Measurements from ENCODE around the gene SLC7A6. TPM values are rescaled to one million over a fixed set of nuclear protein-coding genes. Genes with fewer than 3 reads are reported as not detected.

The SLC7A6 gene
- 100 to 1,000 TPM in 1 of 2 donors, 10 to 100 TPM in 1; 56.2 to 111 TPM for total RNA-seq

DNA sequence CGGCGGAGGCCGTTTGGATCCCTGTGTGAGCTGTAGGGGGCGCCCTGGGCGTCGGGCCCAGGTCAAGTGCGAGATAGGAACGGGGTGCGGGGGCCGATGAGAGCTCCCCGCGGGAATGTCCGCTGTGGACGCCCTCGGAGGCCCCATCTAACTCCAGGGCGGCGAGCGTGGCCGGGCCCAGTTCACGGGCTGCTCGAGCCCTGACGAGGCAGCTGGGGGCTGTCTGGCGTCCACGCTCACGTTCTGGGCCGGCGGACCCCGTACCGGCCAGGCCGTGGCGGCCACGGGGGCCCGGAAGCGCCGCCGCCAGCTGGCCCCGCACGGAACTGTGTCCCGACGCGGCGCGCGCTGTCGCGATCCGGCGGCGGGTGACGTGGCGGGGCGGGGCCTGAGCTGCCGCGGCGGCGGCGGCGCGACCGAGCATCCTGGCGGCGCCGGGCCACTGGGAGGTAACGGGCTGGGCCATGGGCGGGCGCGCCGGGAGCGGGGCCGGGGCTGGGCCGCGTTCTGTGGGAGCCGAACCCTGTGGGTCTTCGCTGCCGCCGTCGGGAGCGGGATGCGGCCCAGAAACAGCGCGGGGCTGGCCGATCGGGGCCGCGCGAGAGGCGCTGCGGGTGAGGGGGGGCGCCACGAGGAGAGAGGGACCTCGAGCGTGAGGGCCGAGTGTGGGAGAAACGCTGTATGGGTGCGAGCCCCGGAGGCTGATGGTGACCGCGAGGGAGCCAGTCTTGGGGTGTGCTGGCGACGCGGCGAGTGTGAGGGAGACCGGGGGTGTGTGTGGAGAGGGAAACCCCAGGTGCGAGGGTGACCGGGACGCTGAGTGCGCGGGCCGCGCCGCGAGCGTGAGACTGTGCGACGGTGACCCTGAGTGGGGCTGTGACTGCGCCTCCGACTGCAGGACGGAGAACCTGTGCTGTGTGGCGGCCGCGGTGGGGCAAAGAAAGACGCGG lies at the start of gene SLC7A6:
Gene SLC7A6, plus strand, starts transcription at position 399 of the 950 bp plus-strand sequence. CDS start 10,201 bp downstream, outside the sequence.
- peak; percentile 89 to 94 for ATAC-seq
- H3K4me1 Mint-ChIP-seq (ENCODE audit: low read depth in 2 of 2): peaks cover 27 to 31% of the 10 kb centered on the region in 2 donors
- DNase-seq (ENCODE audit: low spot score): peak; percentile 89
- peaks cover 5% of the 10 kb centered on the region for H3K36me3 Mint-ChIP-seq
- H3K9me3 Mint-ChIP-seq: no peaks in the 10 kb centered on the region
- no peaks in the 10 kb centered on the region for H3K27me3 Mint-ChIP-seq
- H3K27ac Mint-ChIP-seq: peak within 1 kb of the TSS; percentile 86 to 91
- H3K4me3 Mint-ChIP-seq: peak within 1 kb of the TSS; percentile 92

DNA sequence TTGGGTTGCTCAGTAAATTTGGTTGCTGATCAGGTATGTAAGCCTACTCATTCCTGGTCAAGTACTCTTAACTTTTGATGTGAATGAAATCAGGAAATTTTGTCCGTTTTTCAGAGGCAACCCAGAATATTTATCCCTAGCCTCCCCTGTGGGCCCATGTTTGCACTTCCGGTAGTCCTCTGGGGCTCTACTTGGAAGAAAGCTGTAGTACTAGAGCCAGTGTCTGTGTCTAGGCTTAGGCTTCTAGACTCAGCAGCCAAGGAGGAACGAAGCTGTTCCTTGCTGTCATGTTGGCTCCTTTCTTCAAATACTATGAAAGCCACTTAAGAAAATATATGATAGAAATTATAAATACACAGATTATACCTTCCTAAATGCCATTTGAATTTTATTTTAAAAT lies 49.6 kb upstream of the SLC7A6 start:
- no peak overlapping the region for H3K4me3 Mint-ChIP-seq
- peaks cover 12 to 15% of the 10 kb centered on the region in 2 donors for H3K4me1 Mint-ChIP-seq (ENCODE audit: low read depth in 2 of 2)
- no peak for ATAC-seq
- H3K9me3 Mint-ChIP-seq: no peaks in the 10 kb centered on the region
- no peaks in the 10 kb centered on the region for H3K27me3 Mint-ChIP-seq
- peaks cover 5% of the 10 kb centered on the region for H3K36me3 Mint-ChIP-seq
- peak overlapping the region; percentile 24 to 28 for H3K27ac Mint-ChIP-seq
- no peak for DNase-seq (ENCODE audit: low spot score)

DNA sequence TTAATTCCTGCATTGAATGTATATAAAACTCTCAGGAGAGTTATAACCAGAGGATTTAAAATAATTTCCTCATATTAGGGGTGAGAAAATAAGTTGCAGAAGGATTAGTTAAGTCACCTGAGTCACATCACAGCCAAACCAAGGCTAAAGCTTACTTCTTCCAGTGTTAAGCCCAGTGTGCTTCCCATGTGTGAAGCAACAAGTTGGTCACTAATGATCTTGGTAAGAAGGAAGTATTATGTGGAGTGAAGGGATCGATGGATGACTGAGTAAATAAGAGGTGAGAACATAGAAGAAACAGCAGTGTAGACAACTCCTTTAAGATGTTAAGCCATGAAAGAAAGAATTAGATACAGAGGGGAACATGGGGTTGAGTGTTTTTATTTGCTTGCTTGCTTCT lies 49.0 kb upstream of the SLC7A6 start:
- H3K4me1 Mint-ChIP-seq (ENCODE audit: low read depth in 2 of 2): peaks cover 12 to 20% of the 10 kb centered on the region in 2 donors
- no peaks in the 10 kb centered on the region for H3K27me3 Mint-ChIP-seq
- peaks cover 5% of the 10 kb centered on the region for H3K36me3 Mint-ChIP-seq
- H3K4me3 Mint-ChIP-seq: no peak overlapping the region
- peak overlapping the region; percentile 6 to 28 for H3K27ac Mint-ChIP-seq
- no peaks in the 10 kb centered on the region for H3K9me3 Mint-ChIP-seq
- DNase-seq (ENCODE audit: low spot score) (no peak), ATAC-seq (no peak)

DNA sequence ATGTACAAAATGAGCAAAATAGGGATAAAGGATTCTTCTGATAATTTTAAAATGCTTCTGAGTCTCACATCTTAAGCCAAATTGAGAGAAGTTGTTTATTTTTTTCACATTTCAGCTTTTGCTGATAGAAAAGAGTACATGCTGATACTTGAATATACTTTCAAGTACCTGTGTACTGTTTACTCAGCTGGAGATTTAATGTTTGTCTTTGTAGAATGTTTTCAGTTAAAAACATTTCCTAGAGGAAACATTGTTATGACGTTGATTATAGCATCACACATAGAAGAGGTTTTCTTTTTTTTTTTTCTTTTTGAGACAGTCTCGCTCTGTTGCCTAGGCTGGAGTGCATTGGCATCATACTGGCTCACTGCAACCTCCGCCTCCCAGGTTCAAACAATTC lies 48.1 kb upstream of the SLC7A6 start:
- ATAC-seq: no peak
- peaks cover 9% of the 10 kb centered on the region for H3K36me3 Mint-ChIP-seq
- H3K9me3 Mint-ChIP-seq: no peaks in the 10 kb centered on the region
- DNase-seq (ENCODE audit: low spot score): no peak
- H3K27ac Mint-ChIP-seq: peak overlapping the region; percentile 6 to 28
- H3K27me3 Mint-ChIP-seq: no peaks in the 10 kb centered on the region
- H3K4me3 Mint-ChIP-seq: no peak overlapping the region
- peaks cover 12 to 17% of the 10 kb centered on the region in 2 donors for H3K4me1 Mint-ChIP-seq (ENCODE audit: low read depth in 2 of 2)

DNA sequence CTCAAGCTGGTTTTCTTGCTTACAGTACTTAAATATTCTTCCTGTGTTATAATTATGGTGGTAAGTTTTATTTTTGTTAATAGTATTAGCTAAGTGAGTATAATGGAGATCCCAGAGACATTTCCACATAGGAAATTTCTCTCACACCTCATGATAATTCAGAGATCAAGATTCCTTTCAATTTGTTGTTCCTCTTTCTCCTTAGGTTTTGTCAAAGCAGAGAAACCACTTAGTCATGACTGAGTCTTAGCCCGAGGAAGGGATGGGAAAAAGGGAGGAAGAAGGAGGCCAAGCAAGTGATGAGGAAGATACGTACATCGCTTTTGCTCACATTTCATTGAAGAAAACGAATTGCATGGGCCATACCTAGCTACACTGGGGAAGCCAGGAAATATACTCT lies 46.8 kb upstream of the SLC7A6 start:
- Mint-ChIP-seq H3K4me1 (ENCODE audit: low read depth in 2 of 2) (peaks cover 5 to 14% of the 10 kb centered on the region in 2 donors), H3K4me3 (no peak overlapping the region), H3K9me3 (no peaks in the 10 kb centered on the region), H3K27me3 (no peaks in the 10 kb centered on the region), H3K27ac (peak overlapping the region in 1 of 2 donors; percentile 63), H3K36me3 (peaks cover 15% of the 10 kb centered on the region)
- DNase-seq (ENCODE audit: low spot score) (no peak), ATAC-seq (no peak)

DNA sequence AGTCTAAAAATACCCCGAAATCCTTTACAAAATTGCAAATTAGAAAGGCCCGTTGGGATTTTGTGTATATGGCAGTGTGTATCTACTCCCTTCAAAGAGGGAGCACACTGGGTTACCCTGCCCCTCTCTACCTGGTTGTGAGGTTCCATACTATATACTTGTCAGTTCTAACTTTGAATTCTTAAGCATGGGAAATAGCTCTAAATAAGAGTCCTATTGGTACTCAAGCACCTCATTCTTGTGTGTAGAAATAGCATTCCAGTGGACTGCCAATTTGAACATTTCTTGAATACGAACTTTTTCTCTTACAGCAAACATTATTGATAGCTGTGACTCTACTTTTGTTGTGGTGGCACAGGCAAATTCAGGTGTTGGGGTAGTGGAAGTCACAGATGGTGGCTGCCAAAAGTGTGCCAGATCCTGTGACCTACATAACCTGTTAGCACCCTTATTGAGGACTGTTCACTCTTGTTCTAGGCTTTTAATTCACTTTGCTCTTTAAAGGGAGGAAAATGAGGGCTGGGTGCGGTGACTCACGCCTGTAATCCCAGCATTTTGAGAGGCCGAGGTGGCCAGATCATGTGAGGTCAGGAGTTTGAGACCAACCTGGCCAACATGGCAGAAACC lies 44.5 kb upstream of the SLC7A6 start:
- Mint-ChIP-seq H3K27me3 (no peaks in the 10 kb centered on the region), H3K4me3 (no peak overlapping the region), H3K9me3 (no peaks in the 10 kb centered on the region), H3K36me3 (peaks cover 15% of the 10 kb centered on the region), H3K27ac (peak overlapping the region in 1 of 2 donors; percentile 54), H3K4me1 (ENCODE audit: low read depth in 2 of 2) (peaks cover 5 to 14% of the 10 kb centered on the region in 2 donors)
- ATAC-seq: no peak
- no peak for DNase-seq (ENCODE audit: low spot score)

DNA sequence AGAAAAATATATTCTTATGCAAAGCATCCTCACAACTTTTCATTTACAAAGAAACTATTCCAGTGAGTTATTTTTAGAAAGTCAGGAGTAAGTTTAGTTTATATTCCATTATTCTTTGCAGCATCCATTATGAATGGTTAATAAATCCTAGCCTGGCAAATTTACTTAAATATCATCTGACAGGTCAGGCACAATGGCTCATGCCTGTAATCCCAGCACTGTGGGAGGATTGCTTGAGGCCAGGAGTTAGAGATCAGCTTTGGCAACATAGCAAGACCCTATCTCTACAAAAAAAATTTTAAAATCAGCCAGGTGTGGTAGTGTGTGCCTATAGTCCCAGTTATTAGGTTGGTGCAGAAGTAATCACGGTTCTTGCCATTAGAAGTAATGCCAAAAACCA lies 41.3 kb upstream of the SLC7A6 start:
- ATAC-seq: no peak
- H3K9me3 Mint-ChIP-seq: no peaks in the 10 kb centered on the region
- no peak overlapping the region for H3K4me3 Mint-ChIP-seq
- peaks cover 10% of the 10 kb centered on the region for H3K36me3 Mint-ChIP-seq
- no peaks in the 10 kb centered on the region for H3K27me3 Mint-ChIP-seq
- DNase-seq (ENCODE audit: low spot score): no peak
- peaks cover 12 to 14% of the 10 kb centered on the region in 2 donors for H3K4me1 Mint-ChIP-seq (ENCODE audit: low read depth in 2 of 2)
- no peak overlapping the region for H3K27ac Mint-ChIP-seq

DNA sequence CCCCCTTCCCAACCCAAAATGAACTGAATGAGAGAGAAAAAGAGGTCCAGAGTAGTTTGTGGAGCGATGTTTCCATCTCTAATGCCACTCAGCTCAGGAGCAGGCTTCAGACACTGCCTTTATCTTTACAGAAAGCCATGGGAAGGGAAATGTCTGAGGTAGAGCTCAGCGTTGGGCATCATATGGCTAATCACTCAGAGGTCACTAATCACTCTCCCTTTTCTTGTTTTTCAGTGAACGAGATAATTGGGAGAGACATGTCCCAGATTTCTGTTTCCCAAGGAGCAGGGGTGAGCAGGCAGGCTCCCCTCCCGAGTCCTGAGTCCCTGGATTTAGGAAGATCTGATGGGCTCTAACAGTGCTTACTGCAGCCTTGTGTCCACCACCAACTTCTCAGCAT lies 38.2 kb upstream of the SLC7A6 start:
- no peaks in the 10 kb centered on the region for H3K9me3 Mint-ChIP-seq
- no peak for DNase-seq (ENCODE audit: low spot score)
- H3K4me3 Mint-ChIP-seq: no peak overlapping the region
- no peaks in the 10 kb centered on the region for H3K27me3 Mint-ChIP-seq
- peak overlapping the region; percentile 71 to 80 for H3K27ac Mint-ChIP-seq
- H3K4me1 Mint-ChIP-seq (ENCODE audit: low read depth in 2 of 2): peaks cover 12 to 20% of the 10 kb centered on the region in 2 donors
- peaks cover 7% of the 10 kb centered on the region for H3K36me3 Mint-ChIP-seq
- no peak for ATAC-seq

DNA sequence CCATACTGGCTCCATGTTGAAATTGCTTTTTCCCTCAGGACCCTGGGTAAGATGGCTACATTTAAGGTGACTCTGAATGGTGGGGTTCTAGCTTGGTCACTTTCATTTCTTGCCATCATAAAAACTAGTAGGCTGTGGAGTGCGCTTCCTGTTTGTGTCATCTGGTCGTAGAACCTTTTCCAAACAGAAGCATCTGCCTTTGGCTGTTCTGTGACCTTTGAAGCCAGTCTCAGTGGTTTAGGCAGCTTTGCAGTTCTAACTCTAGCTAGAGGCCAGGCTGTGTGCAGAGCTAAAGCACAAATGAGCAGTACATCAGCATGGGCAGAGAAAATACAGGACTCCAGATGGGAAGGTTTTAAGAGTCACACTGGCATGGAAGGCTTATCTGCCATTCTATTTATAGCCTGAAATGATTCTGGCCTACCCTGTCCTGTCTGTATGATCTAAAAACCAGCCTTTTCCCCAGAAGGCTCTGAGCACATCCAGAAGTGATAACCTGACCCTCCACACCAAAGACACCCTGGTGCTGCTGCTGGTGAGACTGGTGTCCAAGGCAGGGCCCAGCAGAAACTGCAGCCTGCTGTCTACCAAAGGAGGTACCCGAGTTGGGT lies 37.0 kb upstream of the SLC7A6 start:
- Mint-ChIP-seq H3K9me3 (no peaks in the 10 kb centered on the region), H3K27ac (peak overlapping the region; percentile 71 to 80), H3K36me3 (no peaks in the 10 kb centered on the region), H3K4me1 (ENCODE audit: low read depth in 2 of 2) (peaks cover 12 to 20% of the 10 kb centered on the region in 2 donors), H3K27me3 (no peaks in the 10 kb centered on the region), H3K4me3 (no peak overlapping the region)
- peak in 1 of 2 donors; percentile 36 for ATAC-seq
- DNase-seq (ENCODE audit: low spot score): no peak

DNA sequence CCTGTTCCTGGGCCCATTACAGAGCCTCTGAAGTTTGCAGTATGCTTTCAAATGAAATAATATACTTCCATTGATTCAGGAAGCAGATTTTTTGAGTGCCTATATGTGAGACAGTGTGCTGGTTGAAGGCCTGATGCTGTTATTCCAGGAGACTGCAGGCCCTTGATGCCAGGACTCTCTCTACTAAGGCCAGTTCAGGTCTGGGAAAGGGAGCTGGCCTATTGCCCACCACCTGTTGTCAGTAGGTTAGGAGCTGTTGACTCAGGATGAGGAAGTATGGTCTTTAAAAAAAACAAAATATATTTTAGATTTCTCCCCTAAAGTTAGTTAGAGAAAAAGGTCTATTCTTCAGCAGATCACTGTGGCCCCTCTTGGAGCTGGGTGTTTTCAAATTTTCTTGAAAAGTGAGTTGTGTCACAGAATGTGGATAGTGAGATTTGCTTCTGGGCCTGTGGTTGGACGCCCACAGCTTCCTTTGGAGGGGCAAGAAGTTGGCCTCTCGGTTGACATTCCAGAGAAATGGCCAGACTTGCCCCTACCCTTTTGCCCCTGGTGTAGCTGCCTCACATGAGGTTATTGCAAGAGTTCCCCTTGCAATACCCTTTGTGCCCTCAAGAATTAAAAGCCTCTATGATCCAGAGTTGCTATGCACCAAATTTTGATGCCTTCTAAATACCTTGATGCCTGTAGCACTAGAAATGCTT lies 36.3 kb upstream of the SLC7A6 start:
- Mint-ChIP-seq H3K9me3 (no peaks in the 10 kb centered on the region), H3K27ac (peak overlapping the region; percentile 71 to 80), H3K36me3 (no peaks in the 10 kb centered on the region), H3K4me1 (ENCODE audit: low read depth in 2 of 2) (peaks cover 12 to 20% of the 10 kb centered on the region in 2 donors), H3K4me3 (peak overlapping the region; percentile 25), H3K27me3 (no peaks in the 10 kb centered on the region)
- DNase-seq (ENCODE audit: low spot score) (no peak), ATAC-seq (no peak)

DNA sequence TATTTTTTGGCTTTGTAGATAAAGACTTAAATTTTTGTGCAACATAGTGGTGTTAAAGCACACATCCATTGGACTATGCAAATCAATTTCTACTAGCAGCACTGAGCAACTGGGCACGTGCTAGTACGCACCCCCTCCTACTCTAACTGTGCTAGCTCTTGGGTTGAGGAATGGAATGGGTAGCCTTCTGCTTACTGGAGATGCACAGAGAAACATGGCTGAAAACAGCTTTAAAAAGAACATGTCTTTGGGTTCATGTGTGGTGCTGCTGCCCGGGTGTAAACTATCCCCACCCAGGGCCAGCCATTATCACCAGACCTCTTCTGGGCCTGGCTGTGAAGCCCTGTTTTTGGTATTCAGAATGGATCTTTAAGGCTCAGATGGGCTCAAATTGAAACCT lies 35.7 kb upstream of the SLC7A6 start:
- Mint-ChIP-seq H3K4me3 (no peak overlapping the region), H3K36me3 (no peaks in the 10 kb centered on the region), H3K4me1 (ENCODE audit: low read depth in 2 of 2) (peaks cover 18 to 24% of the 10 kb centered on the region in 2 donors), H3K27ac (peak overlapping the region in 1 of 2 donors; percentile 59), H3K9me3 (no peaks in the 10 kb centered on the region), H3K27me3 (no peaks in the 10 kb centered on the region)
- ATAC-seq (no peak), DNase-seq (ENCODE audit: low spot score) (no peak)

DNA sequence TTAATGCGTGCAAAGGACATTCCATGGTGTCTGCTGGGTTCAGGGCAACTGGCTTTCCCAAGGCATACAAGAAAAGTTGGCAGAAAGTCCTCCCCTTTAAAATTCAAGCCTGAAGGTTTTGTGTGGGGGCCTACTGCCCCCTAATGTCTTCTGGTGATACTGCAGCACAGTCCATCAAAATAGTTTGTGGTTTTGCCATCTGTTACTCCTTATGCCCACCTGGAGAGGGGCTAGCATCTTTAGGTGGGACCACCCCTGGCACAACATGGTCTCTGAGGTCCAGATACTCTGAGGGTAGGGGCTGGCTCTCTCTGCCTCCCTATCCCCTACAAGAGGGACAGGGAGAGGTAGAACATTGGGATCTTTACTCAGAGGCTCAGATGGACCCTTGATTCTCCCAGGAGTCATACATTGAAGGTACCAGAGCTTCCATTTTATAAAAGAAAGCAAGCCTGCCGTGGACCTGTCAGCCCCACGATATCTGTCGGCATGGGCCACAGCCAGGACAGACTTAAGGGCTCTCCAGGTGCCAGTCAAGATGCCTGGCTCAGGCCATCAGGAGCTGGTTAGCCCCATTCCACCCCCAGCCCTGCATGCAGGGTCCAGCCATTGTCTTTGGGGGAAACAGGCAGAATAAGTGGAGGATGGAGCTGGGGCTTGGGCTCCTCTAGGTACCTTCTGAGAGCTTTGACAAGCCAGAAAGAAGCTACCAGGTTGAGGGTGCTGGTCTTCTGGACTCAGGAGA lies 34.7 kb upstream of the SLC7A6 start:
- Mint-ChIP-seq H3K9me3 (no peaks in the 10 kb centered on the region), H3K36me3 (no peaks in the 10 kb centered on the region), H3K4me3 (no peak overlapping the region), H3K27ac (peak overlapping the region; percentile 59 to 73), H3K4me1 (ENCODE audit: low read depth in 2 of 2) (peaks cover 20 to 25% of the 10 kb centered on the region in 2 donors), H3K27me3 (no peaks in the 10 kb centered on the region)
- DNase-seq (ENCODE audit: low spot score) (no peak), ATAC-seq (peak in 1 of 2 donors; percentile 55)

DNA sequence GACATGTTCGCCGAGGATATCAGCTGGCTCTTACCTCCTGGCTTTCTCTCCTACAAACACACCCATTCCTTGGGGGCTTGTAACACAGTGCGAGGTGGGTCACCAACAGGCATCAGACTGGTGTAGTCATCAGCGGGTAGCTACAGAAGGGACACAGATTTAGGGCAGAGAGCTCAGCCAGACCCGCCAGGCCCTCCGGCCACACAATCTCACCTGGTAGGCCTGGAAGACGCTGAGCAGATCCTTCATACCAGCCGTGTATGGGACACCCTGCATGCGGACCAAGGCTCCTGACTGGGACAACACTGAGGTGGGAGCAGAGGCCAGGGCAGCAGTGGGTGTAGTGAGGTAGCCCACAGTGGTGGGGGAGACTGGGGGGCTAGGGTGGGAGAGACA lies 34.2 kb upstream of the SLC7A6 start:
- H3K36me3 Mint-ChIP-seq: no peaks in the 10 kb centered on the region
- H3K4me3 Mint-ChIP-seq: no peak overlapping the region
- no peaks in the 10 kb centered on the region for H3K27me3 Mint-ChIP-seq
- DNase-seq (ENCODE audit: low spot score) (no peak), ATAC-seq (no peak)
- H3K4me1 Mint-ChIP-seq (ENCODE audit: low read depth in 2 of 2): peaks cover 23 to 27% of the 10 kb centered on the region in 2 donors
- no peaks in the 10 kb centered on the region for H3K9me3 Mint-ChIP-seq
- H3K27ac Mint-ChIP-seq: no peak overlapping the region

Measured in natural killer cell treated with Interleukin-12 subunit alpha and Interleukin-12 subunit beta and Interleukin-15 and Interleukin-18, amount 100 ng/mL, for 72 hours (primary cell).